Upper lobe of left lung (tissue), 4 donors: ENCODE results near the gene TBC1D24.

Experiments used
- CTCF ChIP-seq, 6 experiments: fragments of 450-650 bp in 4 of 6; fragments of 200-600 bp in 2 of 6; sonication (generic) in 2 of 6; IDR thresholded peaks; one replicate each; pipeline ENCODE4 v1.5.1; 2016 to 2019; ENCODE audit warnings: antibody characterized with exemption in 6 of 6
- EP300 ChIP-seq, 4 donors: sonication (generic); formaldehyde crosslinking; IDR thresholded peaks; one replicate each; pipeline ENCODE4 v1.5.1; 2017; ENCODE audit warnings: antibody characterized with exemption in 4 of 4, control low read depth in 2 of 4

DNA sequence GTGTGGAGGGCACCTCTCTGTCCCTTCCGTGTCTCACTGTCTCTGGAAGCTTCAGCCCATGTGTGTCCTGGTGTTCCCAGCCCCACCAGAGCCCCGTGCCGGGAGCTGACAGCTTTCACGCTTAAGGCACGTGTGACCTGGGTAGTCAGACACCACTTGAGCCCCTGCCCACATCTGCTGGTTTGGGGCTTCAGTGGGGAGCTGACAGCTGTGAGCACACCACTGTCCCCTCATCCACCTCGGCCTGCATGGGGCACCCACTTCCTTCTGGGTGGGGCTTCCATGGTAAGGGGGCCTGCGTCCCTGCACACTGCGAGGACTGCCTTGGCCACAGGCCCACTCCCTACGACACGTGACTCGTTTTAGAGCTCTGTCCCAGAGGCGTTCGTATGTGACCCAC, 17.7 kb upstream of the TBC1D24 start:
- TF ChIP-seq EP300 (IDR thresholded peaks at IDR 0.05) (no peak), CTCF (IDR thresholded peaks at IDR 0.05) (no peak)
